ENCODE data around the gene PRIMA1.
"Not testable (repeated sequence)": the region's sequence is repeated elsewhere in the genome, so short reads cannot be mapped to it uniquely, and the experiment has no call there.

Gene PRIMA1, protein sequence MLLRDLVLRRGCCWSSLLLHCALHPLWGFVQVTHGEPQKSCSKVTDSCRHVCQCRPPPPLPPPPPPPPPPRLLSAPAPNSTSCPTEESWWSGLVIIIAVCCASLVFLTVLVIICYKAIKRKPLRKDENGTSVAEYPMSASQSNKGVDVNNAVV

DNA sequence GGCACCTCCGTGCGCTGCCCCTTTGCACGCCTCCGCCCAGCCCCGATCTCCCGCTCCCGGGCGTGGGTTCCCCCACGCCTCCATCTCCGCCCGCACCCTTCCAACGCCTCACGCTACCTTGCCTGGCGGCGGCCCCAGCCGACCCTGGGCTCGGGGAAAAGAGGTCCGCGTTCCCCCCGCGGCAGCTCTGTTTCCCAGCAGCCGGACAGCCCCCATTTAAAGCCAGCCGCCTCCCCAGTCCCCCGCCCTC lies at the start of gene PRIMA1:
Gene PRIMA1, minus strand, starts transcription at position 193 of the 250 bp plus-strand sequence. CDS start 767 bp downstream, outside the sequence.
- DNase-seq (ENCODE audit: low read depth in 2 of 2) = no peak

DNA sequence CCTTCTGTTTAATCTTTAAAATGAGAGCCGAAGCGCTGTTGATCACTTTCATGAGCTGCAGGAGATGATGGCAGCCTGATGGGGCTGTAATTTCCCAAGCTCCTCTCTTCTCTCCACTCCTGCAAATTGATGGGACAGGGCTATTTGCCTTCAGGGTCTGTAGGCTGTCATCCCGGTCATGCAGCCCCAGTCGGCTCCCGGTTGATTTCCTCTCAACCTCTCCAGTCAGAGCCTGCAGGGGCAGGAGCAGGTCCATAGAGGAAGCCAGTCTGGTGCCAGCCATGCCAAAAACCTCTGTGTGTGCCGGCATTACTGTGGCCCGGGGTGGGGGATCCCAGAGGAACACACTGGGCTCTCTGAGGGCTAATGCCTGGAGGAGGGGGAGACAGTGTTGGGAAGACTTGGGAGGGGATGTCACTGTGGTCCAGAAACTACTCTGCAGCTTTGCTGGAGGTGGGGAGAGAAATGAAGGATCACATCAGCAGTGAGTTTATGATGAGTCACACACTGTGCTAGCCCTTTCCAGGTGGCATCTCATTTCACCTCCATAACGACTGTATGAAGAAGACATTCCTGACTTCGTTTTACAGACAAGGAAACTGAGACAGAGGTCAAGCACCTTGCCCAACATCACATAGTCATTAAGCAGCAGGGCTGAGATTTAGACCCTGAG lies 46.5 kb upstream of the PRIMA1 start:
- no peak for DNase-seq (ENCODE audit: low read depth in 2 of 2)

DNA sequence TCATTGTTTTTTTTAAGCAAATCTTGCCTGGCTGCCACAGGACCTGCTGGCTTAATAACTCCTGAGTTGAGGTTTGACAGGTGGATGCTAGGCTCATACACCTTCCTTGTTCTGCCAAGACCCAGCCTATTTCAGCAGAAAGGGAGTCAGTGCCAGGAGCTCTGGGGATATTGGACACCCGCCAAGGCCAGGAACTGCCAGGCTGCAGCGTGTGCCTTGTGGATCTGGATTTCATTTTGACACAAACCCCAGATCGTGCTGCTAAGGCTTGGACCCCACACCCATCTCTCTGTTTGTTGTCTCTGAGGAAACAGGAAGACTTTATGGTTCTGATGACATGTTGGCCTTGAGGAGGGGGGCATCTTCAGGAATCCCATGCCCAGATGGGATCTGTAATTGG lies 44.4 kb upstream of the PRIMA1 start:
- no peak for DNase-seq (ENCODE audit: low read depth in 2 of 2)

DNA sequence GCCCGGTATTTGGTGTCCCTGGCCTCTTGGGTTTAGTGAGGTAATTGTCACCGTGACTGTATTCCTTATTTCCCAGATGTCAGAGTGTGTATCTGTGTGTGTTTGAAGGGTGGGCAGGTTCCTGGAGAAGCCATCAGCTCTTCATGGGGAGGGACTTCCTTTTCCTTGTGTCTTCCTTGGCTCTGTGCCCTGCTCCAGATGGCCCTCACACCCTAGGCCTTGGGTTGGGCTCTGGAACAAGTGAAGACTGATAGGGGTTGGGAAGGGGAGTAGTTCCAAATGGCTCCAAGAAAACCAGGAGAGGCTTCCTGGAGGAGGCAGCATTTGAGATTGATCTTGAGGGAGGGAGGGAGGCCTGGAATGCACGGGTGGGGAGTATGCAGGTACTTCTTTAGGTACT lies 43.8 kb upstream of the PRIMA1 start:
- no peak for DNase-seq (ENCODE audit: low read depth in 2 of 2)

DNA sequence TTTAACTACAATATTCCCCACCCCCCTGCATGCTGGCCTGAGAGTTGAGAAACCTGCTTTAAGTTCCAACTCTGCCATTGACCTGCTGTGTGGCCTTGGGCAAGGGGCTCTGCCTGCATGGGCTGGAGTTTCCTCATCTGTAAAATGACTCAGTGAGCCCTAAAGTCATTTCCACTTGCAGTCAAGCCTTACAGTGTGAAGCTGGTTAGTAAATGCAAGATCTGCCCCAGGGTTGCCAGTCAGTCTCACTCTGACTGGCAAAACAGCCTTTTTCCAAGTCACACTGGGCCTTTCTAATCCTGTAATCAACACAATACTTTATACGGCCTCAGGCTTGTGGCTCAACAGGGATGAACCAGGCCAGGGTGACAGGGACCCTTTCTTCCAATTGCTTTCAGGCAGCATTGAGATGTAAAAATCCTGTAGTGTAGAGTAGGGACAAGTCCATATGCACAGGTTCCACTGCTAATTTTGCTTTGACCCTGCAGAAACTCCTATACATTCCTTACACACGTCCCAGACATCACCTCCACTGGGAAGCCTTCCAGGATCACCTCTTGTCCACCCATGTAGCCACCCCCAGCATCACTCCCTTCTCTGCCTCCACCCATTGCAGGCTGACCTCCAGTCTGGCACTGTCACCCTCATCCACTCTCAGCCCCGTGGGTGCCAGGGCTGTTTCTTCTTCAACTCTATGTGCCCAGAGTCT lies 42.6 kb upstream of the PRIMA1 start:
- no peak for DNase-seq (ENCODE audit: low read depth in 2 of 2)

DNA sequence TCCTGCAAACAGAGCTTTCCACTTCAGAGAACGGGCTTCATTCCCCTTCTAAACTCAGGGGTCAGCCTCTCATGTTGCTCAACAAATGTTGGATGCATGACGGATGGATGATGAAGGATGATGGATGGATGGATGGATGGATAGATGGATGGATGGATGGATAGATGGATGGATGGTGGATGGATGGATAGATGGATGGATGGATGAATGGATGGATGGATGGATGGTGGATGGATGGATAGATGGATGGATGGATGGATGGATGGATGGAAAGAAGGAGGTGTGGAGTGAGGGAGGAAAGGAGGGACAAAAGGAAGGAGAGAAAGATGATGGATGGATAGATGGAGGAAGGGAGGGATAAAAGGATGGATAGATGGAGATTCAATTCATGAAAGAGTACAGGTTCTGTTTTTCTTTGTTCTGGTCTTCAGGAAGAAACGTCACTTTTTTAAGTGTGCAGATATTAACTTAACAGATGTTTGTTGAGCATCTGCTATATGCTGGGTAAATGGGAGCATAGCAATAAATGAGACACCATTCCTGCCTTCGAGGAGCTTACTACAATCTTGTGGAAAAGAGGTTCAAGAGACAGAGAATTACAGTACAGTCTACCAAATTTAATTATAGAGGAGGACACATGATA lies 41.7 kb upstream of the PRIMA1 start:
- no peak for DNase-seq (ENCODE audit: low read depth in 2 of 2)

DNA sequence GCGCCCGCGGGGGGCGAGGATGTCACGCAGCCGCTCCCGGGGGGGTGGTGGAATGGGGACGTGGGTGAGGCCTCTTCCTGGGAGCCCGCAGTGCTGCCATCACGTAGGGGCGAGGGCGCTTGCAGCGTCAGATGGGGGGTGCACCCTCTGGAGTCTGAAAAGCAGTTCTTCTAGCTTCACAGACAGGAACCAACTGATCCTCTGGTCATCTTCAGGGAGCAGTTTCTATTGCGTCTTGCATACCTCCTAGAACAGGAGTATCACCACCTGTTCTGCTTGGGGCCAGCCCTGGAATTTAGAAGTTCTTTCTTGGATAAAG lies 36.9 kb upstream of the PRIMA1 start:
- DNase-seq (ENCODE audit: low read depth in 2 of 2) = no peak

DNA sequence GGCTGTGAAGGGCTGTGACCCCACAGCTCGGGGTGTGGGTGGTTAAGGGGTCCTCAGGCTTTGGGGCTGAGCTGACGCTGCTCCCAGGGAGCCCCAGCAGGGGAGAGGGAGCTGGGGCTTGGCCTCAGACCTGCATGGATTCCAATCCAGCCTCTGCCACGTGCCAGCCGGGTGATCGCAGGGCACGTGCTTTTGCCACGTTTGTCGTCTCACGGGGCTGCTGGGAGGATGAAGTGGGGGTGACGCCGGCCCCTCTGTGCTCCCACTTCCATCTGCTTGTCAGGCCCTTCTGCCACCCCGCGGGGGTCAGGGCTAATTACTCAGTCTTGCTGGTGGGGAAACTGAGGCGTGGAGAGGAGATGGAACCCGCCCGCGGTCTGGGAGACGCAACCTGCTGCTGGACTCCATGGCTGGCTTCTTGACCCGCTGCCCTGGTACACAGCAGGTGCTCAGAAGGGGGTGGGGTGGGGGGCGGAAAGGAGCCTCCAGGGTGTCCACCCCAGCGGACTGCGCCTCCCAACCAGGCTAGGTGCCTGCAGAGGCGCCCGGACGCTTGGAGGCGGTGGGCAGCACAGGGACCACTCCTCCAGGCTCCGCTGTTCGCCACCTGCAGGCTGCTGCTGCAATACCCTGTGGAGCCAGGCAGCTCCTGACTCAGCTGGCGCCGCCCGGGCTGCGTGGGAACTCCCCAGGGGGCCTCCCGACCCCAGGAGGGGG lies 36.4 kb upstream of the PRIMA1 start:
- no peak for DNase-seq (ENCODE audit: low read depth in 2 of 2)

DNA sequence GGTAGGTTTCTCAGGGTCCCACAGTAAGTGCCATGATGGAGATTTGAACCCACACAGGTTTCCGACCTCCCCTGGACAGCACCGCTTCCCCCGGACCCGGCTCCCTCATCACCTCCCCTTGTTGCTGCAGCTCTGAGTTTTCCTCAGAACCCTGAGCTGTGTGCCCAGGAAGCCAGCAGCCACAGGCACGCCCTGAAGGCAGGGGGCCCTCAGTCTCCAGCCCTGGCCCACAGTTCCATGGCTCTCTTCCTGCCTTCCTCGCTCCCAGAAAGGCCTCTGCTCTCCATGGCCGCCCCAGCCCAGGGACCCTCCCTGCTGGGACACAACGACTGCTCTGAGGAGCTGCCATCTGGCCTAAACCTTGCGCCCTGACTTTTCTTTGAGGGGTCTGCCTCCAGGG lies 35.8 kb upstream of the PRIMA1 start:
- no peak for DNase-seq (ENCODE audit: low read depth in 2 of 2)

DNA sequence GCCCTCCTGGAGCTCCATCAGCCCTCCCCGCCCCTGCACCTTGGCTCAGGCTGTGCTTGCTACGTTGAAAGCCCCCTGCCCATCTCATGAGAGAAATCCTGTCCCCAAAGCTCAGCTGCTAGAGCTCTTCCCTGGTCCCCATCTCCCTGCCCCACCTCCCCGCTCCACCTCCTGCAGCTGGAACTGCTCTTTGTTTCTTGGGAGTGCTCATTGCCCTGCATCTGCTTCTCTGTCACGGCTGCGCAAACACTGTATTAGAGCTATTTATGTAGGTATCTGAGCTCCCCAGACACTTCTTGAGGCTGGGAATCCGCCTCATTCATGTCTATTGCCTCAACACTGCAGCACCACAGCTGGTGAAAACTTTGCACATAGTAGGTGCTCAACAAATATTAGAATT lies 32.8 kb upstream of the PRIMA1 start:
- no peak for DNase-seq (ENCODE audit: low read depth in 2 of 2)

DNA sequence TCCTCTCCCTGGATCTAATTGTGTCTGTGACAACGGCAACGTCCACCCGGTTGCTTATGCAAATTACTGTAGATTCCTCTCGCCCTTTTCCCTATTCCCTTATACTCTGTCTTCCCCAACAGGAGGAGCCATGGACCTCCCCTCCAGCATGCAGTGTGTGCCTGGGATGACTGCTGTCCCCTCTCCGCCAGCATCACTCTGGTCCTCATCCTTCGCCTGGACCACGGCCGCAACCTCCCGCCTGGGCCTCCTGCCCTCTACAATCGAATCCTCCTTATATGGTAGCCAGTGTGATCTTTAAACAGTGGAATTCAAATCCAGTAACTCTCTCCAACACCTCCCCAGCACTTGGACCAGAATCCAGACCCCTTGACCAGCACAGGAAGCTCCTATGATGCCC lies 30.6 kb upstream of the PRIMA1 start:
- DNase-seq (ENCODE audit: low read depth in 2 of 2) = no peak

DNA sequence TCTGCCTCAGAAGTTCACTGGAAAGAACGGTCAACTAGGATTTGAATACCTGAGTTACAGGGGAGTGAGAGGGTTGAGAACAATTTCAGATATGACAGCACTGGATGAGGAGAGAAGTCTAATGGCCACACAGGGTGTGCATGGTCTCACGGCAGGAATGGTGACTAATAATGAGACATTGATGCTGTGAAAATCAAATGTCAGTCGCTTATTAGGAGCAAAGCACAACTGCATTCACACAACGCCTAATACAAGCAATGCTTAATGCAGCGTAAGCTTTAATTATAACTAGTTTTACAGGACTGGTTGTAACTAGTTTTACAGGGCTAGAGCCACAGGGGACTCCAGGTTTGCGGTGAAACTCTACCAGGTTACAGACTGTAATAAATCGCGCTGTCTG lies 23.4 kb upstream of the PRIMA1 start:
- no peak for DNase-seq (ENCODE audit: low read depth in 2 of 2)

DNA sequence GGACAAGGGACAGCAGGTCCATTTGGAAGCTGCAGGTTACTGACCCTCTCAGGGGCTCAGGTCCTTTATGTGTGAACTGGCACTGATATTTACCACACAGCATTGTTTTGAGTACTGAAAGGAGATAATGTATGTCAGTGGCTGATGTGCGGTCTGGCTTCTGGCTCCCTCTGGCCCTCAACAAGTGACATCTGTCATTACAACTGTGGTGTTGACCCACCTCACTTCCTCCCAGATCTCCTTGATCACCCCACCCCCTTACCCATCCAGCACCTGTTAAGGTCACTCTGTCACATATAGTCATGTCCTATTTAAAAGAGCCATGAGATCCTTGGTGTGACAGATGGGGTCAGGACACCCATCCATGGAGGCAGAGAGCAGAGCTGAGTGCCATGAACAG lies 22.7 kb upstream of the PRIMA1 start:
- DNase-seq (ENCODE audit: low read depth in 2 of 2) = no peak

DNA sequence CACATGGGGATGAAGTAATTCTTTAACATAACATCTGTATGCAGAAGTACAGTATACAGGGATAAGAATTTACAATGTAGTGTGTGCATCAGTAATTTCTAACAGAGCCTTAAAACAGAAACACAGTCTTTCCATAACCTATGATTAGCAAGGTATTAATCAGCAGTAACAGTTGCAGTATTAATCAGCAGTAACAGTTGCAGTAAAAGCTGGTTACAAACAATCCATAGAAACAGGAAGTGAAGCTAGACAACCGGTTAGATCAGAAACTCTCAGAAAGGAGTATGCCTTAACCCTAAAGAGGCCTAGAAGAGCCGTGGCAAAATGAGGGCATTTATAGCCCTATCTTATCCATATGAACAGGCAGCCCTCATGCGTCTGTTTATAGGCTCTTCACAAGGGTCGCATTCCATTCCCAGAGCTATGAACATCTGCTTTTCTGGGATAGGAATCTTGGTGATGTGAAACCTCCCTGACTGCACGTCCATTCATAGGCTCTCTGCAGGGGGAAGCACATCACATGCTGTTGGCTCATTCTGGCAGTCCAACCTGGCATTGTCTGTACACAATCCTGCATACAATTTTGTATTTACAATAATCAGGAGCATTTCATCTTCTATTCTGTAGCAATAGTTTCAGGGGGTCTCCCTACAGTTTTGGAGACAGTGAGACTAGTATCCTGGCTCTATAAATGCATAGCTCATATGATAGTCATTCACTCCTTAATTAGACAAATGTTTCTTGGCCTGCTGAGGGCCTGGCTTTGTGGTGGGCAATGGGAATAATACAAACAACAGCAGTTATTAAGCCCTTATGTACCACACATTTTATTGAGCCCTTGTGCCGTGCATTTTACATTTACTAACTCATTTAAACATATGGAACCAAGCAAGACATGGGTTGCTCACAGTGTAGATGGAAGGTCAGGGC lies 21.5 kb upstream of the PRIMA1 start:
- not testable (repeated sequence) for DNase-seq (ENCODE audit: low read depth in 2 of 2)

DNA sequence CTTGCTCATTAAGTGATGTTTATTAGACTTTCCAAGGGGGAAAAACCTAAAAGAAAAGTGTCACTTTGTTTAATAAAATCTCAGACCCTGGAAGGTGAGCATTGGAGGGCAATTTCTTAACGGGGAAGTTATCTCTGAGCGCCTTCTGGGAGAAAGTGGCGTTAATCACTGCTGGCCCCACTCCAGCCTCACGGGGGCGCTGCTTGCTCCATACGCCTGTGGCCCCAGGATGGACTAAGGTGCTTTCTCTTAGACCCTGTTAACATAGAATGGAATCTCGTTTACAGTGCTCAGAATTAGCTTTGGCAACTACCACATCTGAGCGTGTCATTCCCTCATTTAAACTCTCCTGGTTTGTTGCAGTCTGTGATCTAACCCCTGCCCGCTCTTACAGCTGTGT lies 16.4 kb upstream of the PRIMA1 start:
- no peak for DNase-seq (ENCODE audit: low read depth in 2 of 2)

DNA sequence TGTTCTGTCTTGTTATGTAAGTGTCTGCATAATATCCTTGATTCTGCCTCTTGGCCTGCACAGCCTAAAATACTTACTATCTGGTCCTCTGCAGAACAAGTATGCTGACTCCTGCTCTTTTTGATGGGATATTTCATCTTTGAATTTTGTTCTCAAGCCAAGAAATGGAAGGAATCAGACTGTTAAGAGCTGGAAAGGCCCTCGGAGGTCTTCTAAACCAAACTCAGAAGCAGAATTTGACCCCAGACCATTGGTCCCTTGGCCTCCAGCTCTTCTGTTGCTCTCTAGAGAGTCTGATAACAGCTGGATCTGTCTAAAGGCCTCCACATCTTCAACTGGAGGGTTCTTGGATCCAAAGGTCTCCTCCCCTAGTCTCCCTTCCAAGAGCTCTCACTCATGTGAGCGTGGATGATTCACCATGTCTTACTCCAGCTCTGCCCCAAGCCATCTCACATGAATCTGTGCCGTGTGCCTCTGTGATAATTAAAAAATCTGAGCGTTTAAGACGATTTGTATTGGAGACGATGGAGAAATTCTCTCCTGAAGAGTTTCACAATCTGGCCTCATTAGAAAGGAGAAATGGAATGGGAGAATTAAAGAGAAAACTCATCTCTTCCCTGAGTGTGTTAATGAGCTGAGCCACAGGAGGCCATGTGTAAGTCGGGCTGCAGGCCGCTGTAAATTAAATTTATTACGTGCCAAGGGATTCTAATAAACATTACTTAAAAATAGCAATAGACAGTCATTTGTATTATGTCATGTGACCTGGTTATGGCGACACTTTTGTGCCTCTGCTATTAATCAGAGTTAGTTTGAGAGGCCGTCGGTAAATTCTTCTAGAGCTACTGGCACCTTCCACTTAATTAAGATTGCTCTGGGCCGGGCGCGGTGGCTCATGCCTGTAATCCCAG lies 15.4 kb upstream of the PRIMA1 start:
- DNase-seq (ENCODE audit: low read depth in 2 of 2) = no peak

DNA sequence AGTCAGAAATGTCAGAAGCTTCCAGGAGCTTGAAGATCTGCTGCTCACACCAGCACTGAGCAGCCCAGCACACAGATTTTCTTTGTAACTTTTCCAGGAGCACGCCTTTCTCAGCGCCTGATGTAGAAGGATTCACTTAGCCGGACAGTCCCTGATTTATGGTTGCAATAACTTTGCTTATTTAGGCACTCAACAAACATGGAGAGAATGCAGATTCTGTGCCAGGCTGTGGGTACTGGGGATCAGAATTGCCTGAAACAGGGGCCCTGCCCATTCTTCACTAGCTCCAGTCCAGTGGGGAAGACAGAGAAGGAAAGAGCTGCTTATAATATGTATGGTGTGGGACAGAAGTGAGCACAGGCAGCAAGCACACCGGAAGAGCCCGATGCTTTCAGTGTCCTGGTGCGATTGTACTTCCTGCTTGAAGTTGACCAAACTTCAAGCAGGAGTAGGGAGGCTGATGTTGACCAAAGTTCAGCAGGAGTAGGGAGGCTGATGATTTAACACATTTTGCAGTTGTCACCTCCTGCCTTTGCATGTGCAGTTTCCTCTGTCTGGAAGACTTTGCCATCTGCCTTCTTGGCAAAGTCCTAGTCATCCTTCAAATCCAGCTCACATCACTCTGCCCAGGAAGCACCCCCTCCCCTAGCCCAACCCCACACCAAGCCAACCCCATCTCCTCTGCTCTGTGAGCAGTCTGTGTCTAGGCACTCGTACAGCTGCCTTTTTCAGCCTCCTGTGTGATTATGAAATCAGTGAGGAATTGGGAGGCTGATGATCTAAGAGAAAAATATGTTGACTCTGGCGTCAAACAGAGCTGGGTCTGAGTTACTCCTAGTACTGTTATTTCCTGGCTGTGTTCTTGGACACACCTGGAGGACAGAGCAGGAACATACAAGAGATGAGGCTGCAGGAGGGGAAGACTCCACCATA lies 12.0 kb upstream of the PRIMA1 start:
- DNase-seq (ENCODE audit: low read depth in 2 of 2) = no peak

DNA sequence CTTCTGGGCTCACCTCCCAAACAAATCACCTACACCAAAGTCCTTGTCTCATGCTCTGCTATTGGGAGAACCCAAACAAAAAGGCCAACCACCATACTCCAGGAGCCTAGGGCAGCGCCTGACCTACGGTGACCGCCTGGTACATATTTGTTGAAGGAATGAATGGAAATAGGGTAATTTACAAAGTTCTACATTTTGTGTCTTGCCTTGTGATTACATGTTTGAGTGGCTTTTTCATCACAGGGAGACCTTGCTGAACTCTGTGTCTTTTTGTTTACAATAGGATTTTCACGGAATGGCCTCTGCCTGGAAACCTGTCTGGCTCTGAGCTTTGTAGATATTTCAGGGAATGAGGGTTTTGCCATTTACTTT lies 11.3 kb upstream of the PRIMA1 start:
- no peak for DNase-seq (ENCODE audit: low read depth in 2 of 2)

DNA sequence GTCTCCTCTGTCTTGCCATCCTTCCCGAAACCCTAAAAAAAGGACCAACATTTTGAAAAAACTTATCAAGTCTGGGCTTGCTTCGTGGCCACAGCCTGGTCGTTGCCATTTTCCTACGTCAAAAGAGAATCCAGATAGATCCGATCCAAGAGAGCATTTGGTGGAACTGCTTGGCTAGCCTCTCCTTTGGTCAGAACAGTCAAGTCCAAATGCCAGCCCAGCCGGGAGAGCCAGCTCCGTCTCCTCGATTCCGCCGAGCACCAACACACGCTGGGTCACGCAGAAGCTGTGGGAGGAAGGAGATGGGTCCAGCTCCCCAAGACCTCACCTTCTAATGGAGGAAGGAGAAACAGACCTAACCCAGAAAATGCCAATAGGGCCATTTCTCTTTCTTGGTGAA lies 9.3 kb upstream of the PRIMA1 start:
- no peak for DNase-seq (ENCODE audit: low read depth in 2 of 2)

Measured in stimulated activated CD8-positive, alpha-beta memory T cell treated with anti-CD3 and anti-CD28 coated beads, Interleukin-2, amount 100 ng/mL, for 48 hours (primary cell).